ENCODE measurements around the gene RAB29. TPM values are rescaled to one million over a fixed set of nuclear protein-coding genes. Genes with fewer than 3 reads are reported as not detected.

The RAB29 gene
- total and polyA plus RNA-seq, 9 of the 15 experiments (the other 6 are each of a cell fraction or from before 2014, with no cell fraction given), result 6.3 to 17.6 (median 8.0) TPM

- TF ChIP-seq TRIM24 (IDR thresholded peaks at IDR 0.05) (peak in 1 of 2 experiments; percentile 81; a peak in 3 of 4 replicates), ETV1 (tag; conservative IDR thresholded peaks at IDR 0.05; ENCODE audit: low read depth) (no peak), MTA3 (IDR thresholded peaks at IDR 0.05; ENCODE audit: borderline replicate concordance) (peak; percentile 54), KLF10 (CRISPR knock-in tag; IDR thresholded peaks at IDR 0.05) (no peak), ASH1L (IDR thresholded peaks at IDR 0.05; ENCODE audit: borderline replicate concordance, low read depth, partially characterized antibody) (peak; percentile 98), TRIM28 (IDR thresholded peaks at IDR 0.05) (no peak), ZBTB7A (IDR thresholded peaks at IDR 0.05; ENCODE audit: borderline replicate concordance, control insufficient read depth, low read depth, low read length) (peak; percentile 93), POLR2B (IDR thresholded peaks at IDR 0.05; ENCODE audit: low read depth, partially characterized antibody) (peak; percentile 48), BRD9 (IDR thresholded peaks at IDR 0.05; ENCODE audit: low read depth, partially characterized antibody) (peak; percentile 98), ZBTB2 (IDR thresholded peaks at IDR 0.05) (no peak), RBM22 (IDR thresholded peaks at IDR 0.05; ENCODE audit: low read depth, low read length, poor library complexity, severe bottlenecking) (no peak), CREB5 (CRISPR knock-in tag; IDR thresholded peaks at IDR 0.05) (0 out of 2 replicates have a peak, but pooled peaks have one; percentile 16), POU5F1 (IDR thresholded peaks at IDR 0.05; ENCODE audit: borderline replicate concordance, low read depth, low read length, partially characterized antibody) (no peak), LARP7 (IDR thresholded peaks at IDR 0.05) (peak; percentile 93), E2F6 (IDR thresholded peaks at IDR 0.05; ENCODE audit: borderline replicate concordance in 1 of 2, extremely low read depth in 1 of 2, insufficient read depth in 1 of 2, insufficient read length in 1 of 2, low read depth in 1 of 2, low read length in 1 of 2, poor library complexity in 1 of 2, severe bottlenecking in 1 of 2) (peak; percentile 92 to 93), ZNF41 (CRISPR knock-in tag; conservative IDR thresholded peaks at IDR 0.05) (peak; percentile 72; the same call in 1 of the 2 replicates), HMGN3 (IDR thresholded peaks at IDR 0.05; ENCODE audit: borderline replicate concordance, extremely low read depth, insufficient read length, low read depth, low read length) (no peak), NEUROD1 (IDR thresholded peaks at IDR 0.05; ENCODE audit: borderline replicate concordance, low read depth, low read length, partially characterized antibody) (peak; percentile 97), ZNF146 (CRISPR knock-in tag; IDR thresholded peaks at IDR 0.05; ENCODE audit: unreplicated experiment) (no peak), GABPB1 (CRISPR knock-in tag; IDR thresholded peaks at IDR 0.05) (peak; percentile 5; the same call in 1 of the 2 replicates), FOXO4 (CRISPR knock-in tag; IDR thresholded peaks at IDR 0.05) (no peak), NFRKB (IDR thresholded peaks at IDR 0.05; ENCODE audit: low read depth) (peak; percentile 100)
Measured at GRCh38 chr1:205750138-205751035, 24.9 kb downstream of the RAB29 start, which contains the start of gene NUCKS1 (continued).

All from K562 (cell line).